H1 (cell line): ENCODE results near the gene GK2. TPM values are rescaled to one million over a fixed set of nuclear protein-coding genes. Genes with fewer than 3 reads are reported as not detected.

Experiments
- HDAC2 ChIP-seq, 2 experiments: fragments of 300-600 bp in 1 of 2; sonication (generic) in 1 of 2; IDR thresholded peaks; 2 replicates each; pipeline ENCODE4 v1.6.1; 2011 to 2012; ENCODE audit warnings: low read depth in 2 of 2, low read length in 2 of 2, mild to moderate bottlenecking in 2 of 2, moderate library complexity in 2 of 2, borderline replicate concordance in 1 of 2, inconsistent platforms in 1 of 2
- JUN ChIP-seq: IDR thresholded peaks from 2 replicates; pipeline ENCODE4 v1.6.1; 2011; ENCODE audit warnings: low read depth, mild to moderate bottlenecking, improper control_type of control experiment, low read length
- SP2 ChIP-seq: IDR thresholded peaks from 2 replicates; pipeline ENCODE4 v1.6.1; 2012; ENCODE audit warnings: mild to moderate bottlenecking, low read length, inconsistent platforms
- SUZ12 ChIP-seq: fragments of 200-600 bp; sonication (generic); IDR thresholded peaks from 2 replicates; pipeline ENCODE4 v1.6.1; 2012; ENCODE audit warnings: mild to moderate bottlenecking, inconsistent platforms, low read length, moderate library complexity, mixed read lengths
- polyA plus RNA-seq, 7 experiments: library from polyadenylated mRNA; depleted of rRNA in 3 of 7; stranded (reverse) in 5 of 7; unstranded in 2 of 7; fragments of >200 nt in 5 of 7; fragments of 200-250 nt in 2 of 7; gene quantifications; 1 replicate in 5 of 7; 2 replicates in 1 of 7; 4 replicates in 1 of 7; pipeline versions ENCODE4 v1.2.1 to v1.2.3, GENCODE V29; 2011 to 2013; ENCODE audit warnings: missing spikeins in 2 of 7, mixed read lengths in 2 of 7
- total RNA-seq: library from RNA; stranded (reverse); fragmentation: NEBNext Ultra II Directional; extraction: Animal tissue kit (Norgen Biotek cat#: 25700); gene quantifications from 2 replicates; pipeline ENCODE4 v1.2.1, GENCODE V29; 2021
- TF ChIP-seq, protein P1 (sequence below): IDR thresholded peaks from 2 replicates; pipeline ENCODE4 v1.6.1; 2012; ENCODE audit warnings: low read length, inconsistent platforms
- TF ChIP-seq, protein P2 (sequence below): IDR thresholded peaks from 2 replicates; pipeline ENCODE4 v1.6.1; 2011; ENCODE audit warnings: low read length, improper control_type of control experiment

Gene GK2
- total and polyA plus RNA-seq, 2 of the 8 experiments (the other 6 are each of a cell fraction or from before 2014, with no cell fraction given), result not detected

DNA sequence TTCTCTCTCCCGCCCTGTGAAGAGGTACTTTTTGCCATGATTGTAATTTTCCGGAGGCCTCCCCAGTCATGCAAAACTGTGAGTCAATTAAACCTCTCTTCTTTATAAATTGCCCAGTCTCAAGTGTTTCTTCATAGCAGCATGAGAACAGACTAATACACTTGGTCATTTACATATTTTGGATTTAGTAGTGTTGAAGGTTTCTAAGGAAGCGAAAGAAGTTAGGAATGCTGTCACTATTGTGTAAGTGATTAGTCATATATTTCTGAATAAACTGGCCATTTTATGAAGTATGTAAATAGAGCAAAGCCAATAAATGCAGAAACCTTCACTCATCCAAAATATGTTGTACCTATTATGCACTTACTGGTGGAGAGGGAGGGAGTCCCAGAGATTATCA, 34.4 kb upstream of the GK2 start (continued):
- TF ChIP-seq, protein P1, sequence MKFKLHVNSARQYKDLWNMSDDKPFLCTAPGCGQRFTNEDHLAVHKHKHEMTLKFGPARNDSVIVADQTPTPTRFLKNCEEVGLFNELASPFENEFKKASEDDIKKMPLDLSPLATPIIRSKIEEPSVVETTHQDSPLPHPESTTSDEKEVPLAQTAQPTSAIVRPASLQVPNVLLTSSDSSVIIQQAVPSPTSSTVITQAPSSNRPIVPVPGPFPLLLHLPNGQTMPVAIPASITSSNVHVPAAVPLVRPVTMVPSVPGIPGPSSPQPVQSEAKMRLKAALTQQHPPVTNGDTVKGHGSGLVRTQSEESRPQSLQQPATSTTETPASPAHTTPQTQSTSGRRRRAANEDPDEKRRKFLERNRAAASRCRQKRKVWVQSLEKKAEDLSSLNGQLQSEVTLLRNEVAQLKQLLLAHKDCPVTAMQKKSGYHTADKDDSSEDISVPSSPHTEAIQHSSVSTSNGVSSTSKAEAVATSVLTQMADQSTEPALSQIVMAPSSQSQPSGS, result no peak
- no peak for TF ChIP-seq JUN
- no peak for TF ChIP-seq HDAC2 (IDR thresholded peaks at IDR 0.05; ENCODE audit: borderline replicate concordance in 1 of 2, low read depth in 2 of 2, low read length in 2 of 2)
- TF ChIP-seq, protein P2, sequence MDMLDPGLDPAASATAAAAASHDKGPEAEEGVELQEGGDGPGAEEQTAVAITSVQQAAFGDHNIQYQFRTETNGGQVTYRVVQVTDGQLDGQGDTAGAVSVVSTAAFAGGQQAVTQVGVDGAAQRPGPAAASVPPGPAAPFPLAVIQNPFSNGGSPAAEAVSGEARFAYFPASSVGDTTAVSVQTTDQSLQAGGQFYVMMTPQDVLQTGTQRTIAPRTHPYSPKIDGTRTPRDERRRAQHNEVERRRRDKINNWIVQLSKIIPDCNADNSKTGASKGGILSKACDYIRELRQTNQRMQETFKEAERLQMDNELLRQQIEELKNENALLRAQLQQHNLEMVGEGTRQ, result no peak
- no peak for TF ChIP-seq SP2
- TF ChIP-seq SUZ12, result no peak
